Neural cell (in vitro differentiated cells): ENCODE data around the gene MTCL1. TPM values are rescaled to one million over a fixed set of nuclear protein-coding genes. Genes with fewer than 3 reads are reported as not detected.

ENCODE experiments used
- H2AFZ ChIP-seq: fragments of 200-600, 300-800 bp; sonication (generic), shearing (Covaris generic); 2 replicates; pipeline ENCODE4 v1.6.0; 2014; ENCODE audit warnings: low read depth, mild to moderate bottlenecking, antibody characterized with exemption, low read length, moderate library complexity
- H3F3A ChIP-seq: fragments of 200-600 bp; shearing (Covaris generic); 2 replicates; pipeline ENCODE4 v1.6.1; 2016; ENCODE audit warnings: mild to moderate bottlenecking, moderate library complexity, mixed read lengths, antibody characterized with exemption, low read length; ENCODE audit not compliant: insufficient read depth, poor library complexity, severe bottlenecking
- H3K27ac ChIP-seq: fragments of 200-600, 300-800 bp; sonication (generic), shearing (Covaris generic); 2 replicates; pipeline ENCODE4 v1.5.1; 2014; ENCODE audit warnings: mild to moderate bottlenecking, low read length, moderate library complexity
- H3K27me3 ChIP-seq: fragments of 300-800, 200-600 bp; sonication (generic), shearing (Covaris generic); 2 replicates; pipeline ENCODE4 v1.6.0; 2014; ENCODE audit warnings: mild to moderate bottlenecking, low read depth, low read length, moderate library complexity; ENCODE audit not compliant: insufficient read depth
- H3K36me3 ChIP-seq: fragments of 300-800, 200-600 bp; sonication (generic), shearing (Covaris generic); 2 replicates; pipeline ENCODE4 v1.5.1; 2014; ENCODE audit warnings: mild to moderate bottlenecking, antibody characterized with exemption, low read length, moderate library complexity; ENCODE audit not compliant: insufficient read depth
- H3K4me2 ChIP-seq: fragments of 300-800, 200-600 bp; sonication (generic), shearing (Covaris generic); 2 replicates; pipeline ENCODE4 v1.6.0; 2014; ENCODE audit warnings: mild to moderate bottlenecking, low read length
- H3K4me3 ChIP-seq: fragments of 300-800, 200-600 bp; sonication (generic), shearing (Covaris generic); 2 replicates; pipeline ENCODE4 v1.5.1; 2014; ENCODE audit warnings: mild to moderate bottlenecking, low read length, moderate library complexity
- H3K79me2 ChIP-seq: fragments of 200-600 bp; shearing (Covaris generic); replicated peaks from 2 replicates; pipeline ENCODE4 v1.6.0; 2014; ENCODE audit warnings: mild to moderate bottlenecking, low read length, moderate library complexity; ENCODE audit not compliant: insufficient read depth
- H3K9ac ChIP-seq: fragments of 300-800, 200-600 bp; sonication (generic), shearing (Covaris generic); 2 replicates; pipeline ENCODE4 v1.6.1; 2016; ENCODE audit warnings: mild to moderate bottlenecking, low read length, mixed read lengths
- H3K9me2 ChIP-seq: fragments of 200-600 bp; shearing (Covaris generic); 2 replicates; pipeline ENCODE4 v1.6.1; 2016; ENCODE audit warnings: mild to moderate bottlenecking, low read length, mixed read lengths; ENCODE audit not compliant: insufficient read depth
- H3K9me3 ChIP-seq: fragments of 200-600, 300-800 bp; sonication (generic), shearing (Covaris generic); 2 replicates; pipeline ENCODE4 v1.6.1; 2016; ENCODE audit warnings: mild to moderate bottlenecking, mixed run types, low read length, moderate library complexity, mixed read lengths
- H4K20me1 ChIP-seq: fragments of 200-600 bp; shearing (Covaris generic); 2 replicates; pipeline ENCODE4 v1.6.1; 2016; ENCODE audit warnings: mild to moderate bottlenecking, mixed run types; ENCODE audit not compliant: insufficient read depth
- EP300 ChIP-seq: fragments of 450-650 bp; conservative IDR thresholded peaks from 2 replicates; pipeline ENCODE4 v1.6.1; 2014; ENCODE audit warnings: antibody characterized with exemption, mild to moderate bottlenecking, moderate library complexity; ENCODE audit not compliant: poor library complexity, severe bottlenecking
- EZH2 ChIP-seq: fragments of 200-600, 300-800 bp; shearing (Covaris generic), sonication (generic); IDR thresholded peaks from 2 replicates; pipeline ENCODE4 v1.6.1; 2014; ENCODE audit warnings: antibody characterized with exemption, low read length, borderline replicate concordance, mild to moderate bottlenecking; ENCODE audit not compliant: insufficient read depth, poor library complexity, severe bottlenecking
- MXI1 ChIP-seq: fragments of 450-650 bp; conservative IDR thresholded peaks from 2 replicates; pipeline ENCODE4 v1.6.1; 2014; ENCODE audit warnings: antibody characterized with exemption, mild to moderate bottlenecking; ENCODE audit not compliant: poor library complexity, severe bottlenecking
- POLR2AphosphoS5 ChIP-seq: IDR thresholded peaks from 2 replicates; pipeline ENCODE4 v1.6.1; 2012
- RAD21 ChIP-seq: fragments of 450-650 bp; conservative IDR thresholded peaks from 2 replicates; pipeline ENCODE4 v1.6.1; 2014; ENCODE audit warnings: antibody characterized with exemption, mild to moderate bottlenecking, moderate library complexity
- SMC3 ChIP-seq: fragments of 450-650 bp; conservative IDR thresholded peaks from 2 replicates; pipeline ENCODE4 v1.6.1; 2014; ENCODE audit warnings: antibody characterized with exemption, mild to moderate bottlenecking, moderate library complexity; ENCODE audit not compliant: poor library complexity
- TAF1 ChIP-seq: IDR thresholded peaks from 2 replicates; pipeline ENCODE4 v1.6.1; 2012; ENCODE audit warnings: low read depth
- polyA plus RNA-seq: library from polyadenylated mRNA; depleted of rRNA; stranded (reverse); fragments of >200 nt; gene quantifications from 2 replicates; pipeline ENCODE4 v1.2.3, GENCODE V29; 2014
- TF ChIP-seq, protein P1 (sequence below): fragments of 450-650 bp; IDR thresholded peaks from 2 replicates; pipeline ENCODE4 v1.5.1; 2014; ENCODE audit warnings: antibody characterized with exemption, mild to moderate bottlenecking, moderate library complexity; ENCODE audit not compliant: poor library complexity, severe bottlenecking
- TF ChIP-seq, protein P2 (sequence below): IDR thresholded peaks from 2 replicates; pipeline ENCODE4 v1.6.1; 2012; ENCODE audit warnings: borderline replicate concordance

Gene MTCL1
- polyA plus RNA-seq, 1 donor from 2014 or later: 20.8 TPM

- Histone ChIP-seq H3K27ac (no peak overlapping the region), H3K27me3 (no peaks in the 10 kb centered on the region), H3K4me3 (no peak overlapping the region), H3K9me2 (no peaks in the 10 kb centered on the region), H3K36me3 (no peaks in the 10 kb centered on the region), H3K9me3 (no peaks in the 10 kb centered on the region), H3K79me2 (no peaks in the 10 kb centered on the region), H2AFZ (no peak overlapping the region), H3F3A (no peaks in the 10 kb centered on the region), H3K9ac (no peak overlapping the region), H3K4me2 (no peak overlapping the region), H4K20me1 (no peaks in the 10 kb centered on the region)
- TF ChIP-seq MXI1: no peak
- TF ChIP-seq POLR2AphosphoS5: no peak
- TF ChIP-seq EP300: no peak
- TF ChIP-seq TAF1: no peak
- TF ChIP-seq, protein P1, sequence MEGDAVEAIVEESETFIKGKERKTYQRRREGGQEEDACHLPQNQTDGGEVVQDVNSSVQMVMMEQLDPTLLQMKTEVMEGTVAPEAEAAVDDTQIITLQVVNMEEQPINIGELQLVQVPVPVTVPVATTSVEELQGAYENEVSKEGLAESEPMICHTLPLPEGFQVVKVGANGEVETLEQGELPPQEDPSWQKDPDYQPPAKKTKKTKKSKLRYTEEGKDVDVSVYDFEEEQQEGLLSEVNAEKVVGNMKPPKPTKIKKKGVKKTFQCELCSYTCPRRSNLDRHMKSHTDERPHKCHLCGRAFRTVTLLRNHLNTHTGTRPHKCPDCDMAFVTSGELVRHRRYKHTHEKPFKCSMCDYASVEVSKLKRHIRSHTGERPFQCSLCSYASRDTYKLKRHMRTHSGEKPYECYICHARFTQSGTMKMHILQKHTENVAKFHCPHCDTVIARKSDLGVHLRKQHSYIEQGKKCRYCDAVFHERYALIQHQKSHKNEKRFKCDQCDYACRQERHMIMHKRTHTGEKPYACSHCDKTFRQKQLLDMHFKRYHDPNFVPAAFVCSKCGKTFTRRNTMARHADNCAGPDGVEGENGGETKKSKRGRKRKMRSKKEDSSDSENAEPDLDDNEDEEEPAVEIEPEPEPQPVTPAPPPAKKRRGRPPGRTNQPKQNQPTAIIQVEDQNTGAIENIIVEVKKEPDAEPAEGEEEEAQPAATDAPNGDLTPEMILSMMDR: no peak
- TF ChIP-seq SMC3: no peak
- no peak for TF ChIP-seq EZH2
- no peak for TF ChIP-seq RAD21
- TF ChIP-seq, protein P2, sequence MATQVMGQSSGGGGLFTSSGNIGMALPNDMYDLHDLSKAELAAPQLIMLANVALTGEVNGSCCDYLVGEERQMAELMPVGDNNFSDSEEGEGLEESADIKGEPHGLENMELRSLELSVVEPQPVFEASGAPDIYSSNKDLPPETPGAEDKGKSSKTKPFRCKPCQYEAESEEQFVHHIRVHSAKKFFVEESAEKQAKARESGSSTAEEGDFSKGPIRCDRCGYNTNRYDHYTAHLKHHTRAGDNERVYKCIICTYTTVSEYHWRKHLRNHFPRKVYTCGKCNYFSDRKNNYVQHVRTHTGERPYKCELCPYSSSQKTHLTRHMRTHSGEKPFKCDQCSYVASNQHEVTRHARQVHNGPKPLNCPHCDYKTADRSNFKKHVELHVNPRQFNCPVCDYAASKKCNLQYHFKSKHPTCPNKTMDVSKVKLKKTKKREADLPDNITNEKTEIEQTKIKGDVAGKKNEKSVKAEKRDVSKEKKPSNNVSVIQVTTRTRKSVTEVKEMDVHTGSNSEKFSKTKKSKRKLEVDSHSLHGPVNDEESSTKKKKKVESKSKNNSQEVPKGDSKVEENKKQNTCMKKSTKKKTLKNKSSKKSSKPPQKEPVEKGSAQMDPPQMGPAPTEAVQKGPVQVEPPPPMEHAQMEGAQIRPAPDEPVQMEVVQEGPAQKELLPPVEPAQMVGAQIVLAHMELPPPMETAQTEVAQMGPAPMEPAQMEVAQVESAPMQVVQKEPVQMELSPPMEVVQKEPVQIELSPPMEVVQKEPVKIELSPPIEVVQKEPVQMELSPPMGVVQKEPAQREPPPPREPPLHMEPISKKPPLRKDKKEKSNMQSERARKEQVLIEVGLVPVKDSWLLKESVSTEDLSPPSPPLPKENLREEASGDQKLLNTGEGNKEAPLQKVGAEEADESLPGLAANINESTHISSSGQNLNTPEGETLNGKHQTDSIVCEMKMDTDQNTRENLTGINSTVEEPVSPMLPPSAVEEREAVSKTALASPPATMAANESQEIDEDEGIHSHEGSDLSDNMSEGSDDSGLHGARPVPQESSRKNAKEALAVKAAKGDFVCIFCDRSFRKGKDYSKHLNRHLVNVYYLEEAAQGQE: no peak
Measured at GRCh38 chr18:8744038-8744437, 38.7 kb downstream of the MTCL1 start.

- H3K9ac ChIP-seq: no peak overlapping the region
- no peaks in the 10 kb centered on the region for H4K20me1 ChIP-seq
- H3K4me2 ChIP-seq: no peak overlapping the region
- TF ChIP-seq EP300 (no peak), EZH2 (no peak)
- TF ChIP-seq, protein P1: no peak
- H3K79me2 ChIP-seq: no peaks in the 10 kb centered on the region
- H3K4me3 ChIP-seq: no peak overlapping the region
- no peaks in the 10 kb centered on the region for H3K9me3 ChIP-seq
- no peak overlapping the region for H3K27ac ChIP-seq
- no peaks in the 10 kb centered on the region for H3F3A ChIP-seq
- no peaks in the 10 kb centered on the region for H3K27me3 ChIP-seq
- no peak overlapping the region for H2AFZ ChIP-seq
- H3K9me2 ChIP-seq: no peaks in the 10 kb centered on the region
- no peaks in the 10 kb centered on the region for H3K36me3 ChIP-seq
Measured at GRCh38 chr18:8744656-8745055, 39.3 kb downstream of the MTCL1 start.
